Muscle layer of duodenum (tissue), 2 donors: ENCODE measurements around the gene ZNF33A.
"Not testable (repeated sequence)": the region's sequence is repeated elsewhere in the genome, so short reads cannot be mapped to it uniquely, and the experiment has no call there.

Source experiments
- H3K27ac ChIP-seq: one replicate; pipeline ENCODE4 v1.7.0; 2013; ENCODE audit warnings: mild to moderate bottlenecking, low read length
- H3K27me3 ChIP-seq: one replicate; pipeline ENCODE4 v1.7.0; 2013; ENCODE audit warnings: low read depth, mild to moderate bottlenecking, control low read depth, low read length
- H3K36me3 ChIP-seq, 2 donors: one replicate each; pipeline ENCODE4 v1.7.0; 2013; ENCODE audit warnings: low read length in 2 of 2, control low read depth in 1 of 2, mild to moderate bottlenecking in 1 of 2; ENCODE audit not compliant: insufficient read depth in 2 of 2, control insufficient read depth in 1 of 2
- H3K4me1 ChIP-seq, 2 donors: one replicate each; pipeline ENCODE4 v1.7.0; 2013; ENCODE audit warnings: low read length in 2 of 2, mild to moderate bottlenecking in 2 of 2, control low read depth in 1 of 2, moderate library complexity in 1 of 2; ENCODE audit not compliant: insufficient read depth in 2 of 2, control insufficient read depth in 1 of 2
- H3K4me3 ChIP-seq, 2 donors: one replicate each; pipeline ENCODE4 v1.7.0; 2013; ENCODE audit warnings: low read length in 2 of 2, low read depth in 1 of 2, mild to moderate bottlenecking in 1 of 2
- H3K9me3 ChIP-seq, 2 donors: one replicate each; pipeline ENCODE4 v1.7.0; 2013; ENCODE audit warnings: low read length in 2 of 2, control low read depth in 1 of 2, mild to moderate bottlenecking in 1 of 2; ENCODE audit not compliant: control insufficient read depth in 1 of 2
- donor health status: healthy.

The ZNF33A gene

DNA sequence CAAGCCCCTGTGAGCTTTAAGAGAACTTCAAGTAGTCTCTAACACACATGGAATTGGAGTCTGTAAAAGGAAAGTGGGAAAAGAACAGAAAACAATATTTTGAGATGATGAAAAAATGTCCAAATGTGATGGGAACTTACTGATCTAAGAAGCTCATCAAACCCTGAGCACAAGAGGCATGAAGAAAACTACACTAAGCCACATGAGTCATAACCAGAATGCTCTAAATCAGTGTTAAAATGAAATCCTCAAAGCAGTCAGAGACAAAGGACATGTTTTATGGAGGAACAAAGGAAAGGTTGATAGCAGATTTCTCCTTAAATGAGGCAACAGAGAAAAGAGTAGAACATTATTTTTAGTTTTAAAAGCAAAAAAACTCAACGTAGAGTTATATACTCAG is 37.2 kb downstream of the ZNF33A start:
- Histone ChIP-seq H3K36me3 (peaks cover 4 to 19% of the 10 kb centered on the region in 2 donors), H3K27ac (no peak overlapping the region), H3K4me3 (no peak overlapping the region), H3K9me3 (peaks cover 0 to 5% of the 10 kb centered on the region in 2 donors), H3K27me3 (no peaks in the 10 kb centered on the region), H3K4me1 (no peaks in the 10 kb centered on the region)

DNA sequence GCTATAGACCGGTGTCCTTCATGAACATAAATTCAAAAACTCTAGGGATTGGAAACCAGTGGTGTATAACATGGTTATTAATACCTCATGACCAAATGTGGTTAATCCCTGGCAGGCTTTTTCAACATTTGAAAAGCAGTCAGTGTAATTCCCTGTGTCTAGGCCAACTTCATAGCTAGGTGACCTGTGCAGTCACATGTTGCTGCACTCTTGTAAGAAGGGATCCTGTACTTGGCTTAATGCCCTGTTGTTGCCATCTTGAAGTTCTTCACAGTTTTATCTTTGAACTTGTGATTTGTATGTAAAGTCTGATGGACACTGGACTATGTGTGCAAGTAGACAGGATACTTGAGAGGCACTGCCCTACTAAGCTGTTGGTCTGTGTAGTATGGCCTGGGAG is 39.7 kb downstream of the ZNF33A start:
- Histone ChIP-seq H3K27ac (no peak overlapping the region), H3K36me3 (peaks cover 17 to 31% of the 10 kb centered on the region in 2 donors)

DNA sequence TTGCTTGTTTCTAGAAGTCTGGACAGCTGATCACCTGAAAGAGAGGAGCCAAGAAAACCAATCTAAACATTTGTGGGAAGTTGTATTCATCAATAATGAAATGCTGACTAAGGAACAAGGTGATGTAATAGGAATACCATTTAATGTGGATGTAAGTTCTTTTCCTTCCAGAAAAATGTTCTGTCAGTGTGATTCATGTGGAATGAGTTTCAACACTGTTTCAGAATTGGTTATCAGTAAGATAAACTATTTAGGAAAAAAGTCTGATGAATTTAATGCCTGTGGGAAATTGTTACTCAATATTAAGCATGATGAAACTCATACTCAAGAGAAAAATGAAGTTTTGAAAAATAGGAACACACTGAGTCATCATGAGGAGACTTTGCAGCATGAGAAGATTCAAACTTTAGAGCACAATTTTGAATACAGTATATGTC is 43.9 kb downstream of the ZNF33A start:
- no peak overlapping the region for H3K27ac ChIP-seq
- H3K36me3 ChIP-seq, result peaks cover 44 to 66% of the 10 kb centered on the region in 2 donors

More for the DNA sequence above, 39.7 kb downstream of the ZNF33A start:
- H3K27me3 ChIP-seq, result no peaks in the 10 kb centered on the region
- no peaks in the 10 kb centered on the region for H3K4me1 ChIP-seq
- H3K9me3 ChIP-seq, result peaks cover 21 to 23% of the 10 kb centered on the region in 2 donors
- H3K4me3 ChIP-seq, result no peak overlapping the region

GRCh38 chr10:38055274-38055894 is 44.9 kb downstream of the ZNF33A start:
- H3K36me3 ChIP-seq, result peaks cover 45 to 69% of the 10 kb centered on the region in 2 donors
- not testable (repeated sequence) for H3K4me1 ChIP-seq, H3K27ac ChIP-seq, H3K27me3 ChIP-seq
- peaks cover 36 to 40% of the 10 kb centered on the region in 2 donors for H3K9me3 ChIP-seq
- H3K4me3 ChIP-seq, result peak overlapping the region in 1 of 2 donors; percentile 48

More for the DNA sequence above, 43.9 kb downstream of the ZNF33A start:
- no peaks in the 10 kb centered on the region for H3K27me3 ChIP-seq
- H3K4me3 ChIP-seq, result peak overlapping the region in 1 of 2 donors; percentile 48
- no peaks in the 10 kb centered on the region for H3K4me1 ChIP-seq
- H3K9me3 ChIP-seq, result peaks cover 40 to 41% of the 10 kb centered on the region in 2 donors

- not testable (repeated sequence) for H3K4me3 ChIP-seq, H3K4me1 ChIP-seq, H3K9me3 ChIP-seq, H3K27ac ChIP-seq, H3K36me3 ChIP-seq, H3K27me3 ChIP-seq
Measured at GRCh38 chr10:38069663-38070062, 59.2 kb downstream of the ZNF33A start.

GRCh38 chr10:38070501-38070900 is 60.0 kb downstream of the ZNF33A start:
- Histone ChIP-seq H3K4me3 (no peak overlapping the region), H3K36me3 (no peaks in the 10 kb centered on the region), H3K27me3 (no peaks in the 10 kb centered on the region), H3K9me3 (no peaks in the 10 kb centered on the region), H3K4me1 (no peaks in the 10 kb centered on the region), H3K27ac (no peak overlapping the region)

DNA sequence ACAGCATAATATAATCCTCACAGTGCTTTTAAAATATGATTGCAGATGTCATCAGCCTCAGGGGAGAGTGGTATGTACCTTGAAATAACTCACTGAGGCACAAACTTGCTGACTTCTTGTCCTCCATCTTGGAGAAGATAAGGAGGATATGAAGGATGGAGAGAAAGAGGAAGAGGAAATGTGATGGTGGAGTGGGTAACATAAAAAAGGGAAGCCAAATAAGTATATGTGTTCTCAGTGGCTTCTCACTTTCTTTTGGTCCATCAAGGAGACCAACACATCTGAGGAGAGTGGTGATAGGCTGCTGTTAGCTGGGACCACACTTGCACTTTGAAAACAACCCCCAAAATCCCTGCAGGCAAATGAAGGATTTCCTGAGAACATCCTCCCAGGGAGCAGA is 62.1 kb downstream of the ZNF33A start:
- Histone ChIP-seq H3K27ac (no peak overlapping the region), H3K36me3 (no peaks in the 10 kb centered on the region), H3K9me3 (peaks cover 0 to 3% of the 10 kb centered on the region in 2 donors), H3K27me3 (no peaks in the 10 kb centered on the region), H3K4me1 (no peaks in the 10 kb centered on the region), H3K4me3 (no peak overlapping the region)

GRCh38 chr10:38076687-38077086 is 66.2 kb downstream of the ZNF33A start:
- Histone ChIP-seq H3K27me3 (no peaks in the 10 kb centered on the region), H3K9me3 (peaks cover 0 to 3% of the 10 kb centered on the region in 2 donors), H3K4me3 (no peak overlapping the region), H3K27ac (no peak overlapping the region), H3K4me1 (no peaks in the 10 kb centered on the region), H3K36me3 (no peaks in the 10 kb centered on the region)

GRCh38 chr10:38093318-38093717 is 82.8 kb downstream of the ZNF33A start:
- Histone ChIP-seq H3K4me1 (peaks cover 0 to 14% of the 10 kb centered on the region in 2 donors), H3K4me3 (peak overlapping the region; percentile 80 to 94), H3K36me3 (peaks cover 15 to 22% of the 10 kb centered on the region in 2 donors)
- H3K9me3 ChIP-seq, H3K27ac ChIP-seq, H3K27me3 ChIP-seq: not testable (repeated sequence)

DNA sequence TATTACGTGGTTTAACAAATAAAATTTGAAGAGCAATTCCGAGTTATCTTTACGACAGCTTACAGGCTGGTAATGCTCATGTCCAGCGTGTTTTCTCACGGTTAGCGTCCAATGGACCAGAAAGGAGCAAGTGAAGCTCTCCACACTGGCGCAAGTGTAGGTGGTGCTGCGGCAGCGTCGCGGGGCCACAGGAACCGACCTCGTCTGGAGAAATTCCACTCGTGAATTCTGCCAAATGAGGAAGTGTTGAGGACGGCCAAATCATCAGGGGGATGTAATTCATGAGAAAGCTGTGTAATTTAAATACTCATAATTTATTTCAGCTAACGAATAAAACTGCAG is 83.3 kb downstream of the ZNF33A start:
- Histone ChIP-seq H3K9me3 (no peaks in the 10 kb centered on the region), H3K4me3 (peak overlapping the region; percentile 80 to 94), H3K27me3 (no peaks in the 10 kb centered on the region), H3K4me1 (peaks cover 0 to 14% of the 10 kb centered on the region in 2 donors), H3K36me3 (peaks cover 15 to 27% of the 10 kb centered on the region in 2 donors), H3K27ac (peak overlapping the region; percentile 83)

GRCh38 chr10:38094158-38094926 is 83.9 kb downstream of the ZNF33A start, which contains the start of gene ZNF37A:
Gene ZNF37A, plus strand, starts transcription at chr10:38094337. Its CDS starts 2,281 bp downstream, at chr10:38096618.
- Histone ChIP-seq H3K4me3 (peak within 1 kb of the TSS; percentile 80 to 94), H3K4me1 (peaks cover 0 to 14% of the 10 kb centered on the region in 2 donors), H3K36me3 (peaks cover 18 to 32% of the 10 kb centered on the region in 2 donors), H3K9me3 (no peaks in the 10 kb centered on the region), H3K27ac (peak within 1 kb of the TSS; percentile 83), H3K27me3 (no peaks in the 10 kb centered on the region)
